Right cardiac atrium (tissue), 5 donors: Measurements from ENCODE around the gene DEFB131B. TPM values are rescaled to one million over a fixed set of nuclear protein-coding genes. Genes with fewer than 3 reads are reported as not detected.
A peak's percentile ranks its signal among the peaks of the same experiment; 100 is the strongest.
"Not testable (repeated sequence)": the region's sequence is repeated elsewhere in the genome, so short reads cannot be mapped to it uniquely, and the experiment has no call there.

Experiments
- ATAC-seq, 2 donors: fragments of 200-7000 bp; cut with Tn5 transposase; one replicate each; pipeline versions ENCODE4 v1.8.0 to v1.9.1; 2020; ENCODE audit warnings: moderate library complexity in 2 of 2, mild to moderate bottlenecking in 1 of 2
- DNase-seq, 3 donors: peaks; one replicate each; pipeline ENCODE4 v3.0.0-alpha.2; 2020
- H3K27ac ChIP-seq: one replicate; pipeline ENCODE4 v1.5.1; 2013; ENCODE audit warnings: mild to moderate bottlenecking, low read length, control low read depth, moderate library complexity
- H3K27me3 ChIP-seq: one replicate; pipeline ENCODE4 v1.6.1; 2013; ENCODE audit not compliant: control insufficient read depth, insufficient read depth
- H3K4me1 ChIP-seq: one replicate; pipeline ENCODE4 v1.6.1; 2013; ENCODE audit warnings: low read length; ENCODE audit not compliant: control insufficient read depth, insufficient read depth
- H3K4me3 ChIP-seq: one replicate; pipeline ENCODE4 v1.5.1; 2013; ENCODE audit warnings: low read length, control low read depth
- H3K9me3 ChIP-seq: one replicate; pipeline ENCODE4 v1.6.1; 2013; ENCODE audit warnings: low read length; ENCODE audit not compliant: control insufficient read depth
- WGBS: extraction: QIAGEN DNeasy Blood & Tissue Kit; methylation state at CpG from one replicate; pipeline ENCODE4 v1.1.7; 2013; 5-methylcytosine and 5-hydroxymethylcytosine counted together
- intact Hi-C, 4 donors: fragments of 100-400 bp; cut with DNase I; formaldehyde crosslinking; loops; one replicate each; pipeline versions ENCODE4 v1.11.0 to v1.14.0; 2022 to 2023
- polyA plus RNA-seq: library from polyadenylated mRNA; stranded (reverse); fragments of 200-250 nt; gene quantifications from one replicate; pipeline ENCODE4 v1.2.3, GENCODE V29; 2013
- total RNA-seq, 4 donors: library from RNA; stranded (reverse); fragmentation: NEBNext Ultra II Directional; extraction: Animal tissue kit (Norgen Biotek cat#: 25700); gene quantifications; one replicate each; pipeline ENCODE4 v1.2.1, GENCODE V29; 2021
- donor health status: healthy with polysubstance abuse.
- donor health status: DM: no; HTN: yes; CAD: no.
- donor health status: DM: no; HTN: no; CAD: no.
- donor health status: DM: no; HTN: yes; CAD: no; lungs with severe emphysema.
- donor health status: DM: yes; HTN: yes; CAD: no.

Gene DEFB131B
- total and polyA plus RNA-seq, 5 donors = not detected

DNA sequence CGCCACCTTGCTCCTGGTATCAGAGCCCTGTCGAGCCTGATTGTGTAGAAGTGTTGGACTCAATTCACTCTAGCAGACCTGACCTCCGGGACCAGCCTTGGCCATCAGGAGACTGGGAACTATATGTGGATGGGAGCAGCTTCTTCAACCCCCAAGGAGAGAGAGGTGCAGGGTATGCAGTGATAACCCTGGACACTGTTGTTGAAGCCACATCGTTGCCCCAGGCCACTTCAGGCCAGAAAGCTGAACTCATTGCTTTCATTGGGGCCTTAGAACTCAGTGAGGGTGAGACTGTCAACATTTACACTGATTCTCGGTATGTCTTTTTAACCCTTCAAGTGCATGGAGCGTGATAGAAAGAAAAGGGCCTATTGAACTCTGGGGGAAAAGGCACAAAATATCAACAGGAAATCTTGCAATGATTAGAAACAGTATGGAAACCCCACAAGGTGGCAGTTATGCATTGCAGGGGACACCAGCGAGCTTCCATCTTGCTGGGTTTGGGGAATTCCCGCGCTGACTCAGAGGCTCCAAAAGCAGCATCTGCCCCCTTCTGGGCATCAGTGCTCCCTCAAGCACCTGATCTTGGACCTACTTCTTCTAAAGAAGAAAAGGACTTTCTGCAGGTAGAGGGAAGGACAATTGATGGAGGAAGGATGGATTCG, 33.2 kb downstream of the DEFB131B start:
- H3K27me3 ChIP-seq, H3K27ac ChIP-seq, H3K9me3 ChIP-seq, intact Hi-C loops, ATAC-seq, H3K4me1 ChIP-seq, H3K4me3 ChIP-seq, DNase-seq: not testable (repeated sequence)
- 81% methylated on average over 10 of the region's 10 CpGs for WGBS

DNA sequence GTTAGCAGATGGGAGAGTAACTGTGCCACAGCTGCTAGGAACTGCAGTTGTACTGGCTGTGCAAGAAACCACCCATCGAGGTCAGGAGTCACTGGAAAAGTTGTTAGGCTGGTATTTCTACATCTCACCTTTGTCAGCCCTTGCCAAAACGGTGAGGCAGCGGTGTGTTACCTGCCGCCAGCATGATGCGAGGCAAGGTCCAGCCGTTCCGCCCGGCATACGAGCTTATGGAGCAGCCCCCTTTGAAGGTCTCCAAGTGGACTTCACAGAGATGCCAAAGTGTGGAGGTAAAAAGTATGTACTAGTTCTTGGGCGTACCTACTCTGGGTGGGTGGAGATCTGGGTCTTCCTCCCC, 33.7 kb downstream of the DEFB131B start:
- H3K4me3 ChIP-seq, H3K27ac ChIP-seq, ATAC-seq, H3K9me3 ChIP-seq, H3K27me3 ChIP-seq, intact Hi-C loops, H3K4me1 ChIP-seq, DNase-seq: not testable (repeated sequence)
- 96% methylated on average over 10 of the region's 10 CpGs for WGBS

DNA sequence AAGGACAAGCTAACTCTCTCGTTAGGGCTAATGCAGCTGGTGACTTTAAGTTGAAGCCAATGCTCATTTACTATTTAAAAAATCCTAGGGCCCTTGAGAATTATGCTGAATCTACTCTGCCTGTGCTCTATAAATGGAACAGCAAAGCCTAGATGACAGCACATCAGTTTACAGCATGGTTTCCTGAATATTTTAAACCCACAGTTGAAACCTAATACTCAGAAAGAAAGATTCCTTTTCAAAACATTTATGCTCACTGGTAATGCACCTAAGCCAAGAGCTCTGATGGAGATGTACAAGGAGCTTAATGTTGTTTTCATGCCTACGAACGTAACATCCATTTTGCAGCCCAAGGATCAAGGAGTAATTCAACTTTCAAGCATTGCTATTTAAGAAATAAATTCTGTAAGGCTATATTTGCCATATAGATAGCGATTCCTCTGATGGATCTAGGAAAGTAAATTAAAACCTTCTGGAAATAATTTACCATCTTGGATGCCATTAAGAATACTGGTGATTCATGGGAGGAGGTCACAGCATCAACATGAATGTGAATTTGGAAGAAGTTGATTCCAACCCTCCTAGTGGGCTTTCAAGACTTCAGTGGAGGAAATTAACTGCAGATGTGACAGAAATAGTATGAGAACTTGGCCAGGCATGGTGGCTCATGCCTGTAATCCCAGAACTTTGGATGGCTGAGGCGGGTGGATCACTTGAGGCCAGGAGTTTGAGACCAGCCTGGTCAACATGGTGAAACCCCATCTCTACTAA, 35.7 kb downstream of the DEFB131B start:
- 89% methylated on average over 5 of the region's 5 CpGs for WGBS
- H3K4me1 ChIP-seq = no peaks in the 10 kb centered on the region
- no peaks in the 10 kb centered on the region for H3K27me3 ChIP-seq
- intact Hi-C loops = no loop called here
- H3K27ac ChIP-seq = no peak overlapping the region
- DNase-seq = no peak
- no peaks in the 10 kb centered on the region for H3K9me3 ChIP-seq
- ATAC-seq = no peak
- no peak overlapping the region for H3K4me3 ChIP-seq

DNA sequence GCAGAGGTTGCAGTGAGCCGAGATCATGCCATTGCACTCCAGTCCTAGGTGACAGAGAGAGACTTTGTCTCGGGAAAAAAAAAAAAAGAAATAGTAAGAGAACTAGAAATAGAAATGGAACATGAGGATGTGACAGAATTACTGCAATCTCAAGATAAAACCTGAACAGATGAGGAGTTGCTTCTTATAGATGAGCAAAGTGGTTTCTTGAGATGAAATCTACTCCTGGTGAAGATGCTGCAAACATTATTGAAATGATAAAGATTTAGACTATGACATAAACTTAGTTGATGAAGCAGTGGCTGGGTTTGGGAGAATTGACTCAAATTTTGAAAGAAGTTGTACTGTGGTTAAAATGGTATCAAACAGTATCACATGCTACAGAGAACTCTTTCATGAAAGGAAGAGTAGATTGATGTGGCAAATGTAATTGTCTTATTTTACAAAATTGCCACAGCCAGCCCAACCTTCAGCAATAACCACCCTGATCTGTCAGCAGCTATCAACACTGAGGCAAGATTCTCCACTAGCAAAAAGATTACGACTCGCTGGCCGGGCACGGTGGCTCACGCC, 36.5 kb downstream of the DEFB131B start:
- ATAC-seq (no peak), DNase-seq (no peak)
- no peaks in the 10 kb centered on the region for H3K27me3 ChIP-seq
- no peaks in the 10 kb centered on the region for H3K9me3 ChIP-seq
- intact Hi-C loops = no loop called here
- H3K27ac ChIP-seq = no peak overlapping the region
- WGBS = 95% methylated on average over 7 of the region's 7 CpGs
- H3K4me1 ChIP-seq = no peaks in the 10 kb centered on the region
- no peak overlapping the region for H3K4me3 ChIP-seq

DNA sequence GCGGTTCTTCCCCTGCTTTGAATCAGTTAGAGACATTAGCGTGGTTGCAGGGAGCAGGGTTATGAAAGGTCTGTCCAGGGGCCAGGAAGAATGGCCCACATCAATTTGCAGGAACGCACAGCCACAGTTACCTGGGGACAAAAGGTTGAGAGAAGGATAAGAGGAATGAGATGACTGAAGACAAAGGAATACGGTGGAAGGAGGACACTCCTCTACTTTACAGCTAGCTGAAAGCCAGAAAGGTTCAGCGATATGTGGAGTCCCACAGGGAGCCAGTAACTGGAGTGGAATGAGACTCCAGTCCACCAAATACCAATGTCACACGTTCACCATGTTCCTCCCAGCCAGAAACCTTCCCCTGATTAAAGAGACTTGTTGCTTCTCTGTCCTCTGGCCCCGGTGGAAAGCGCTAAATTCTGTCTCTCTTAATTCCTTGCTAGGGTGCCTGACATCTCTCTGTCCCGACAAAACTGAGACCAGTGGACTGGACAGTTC, 39.4 kb downstream of the DEFB131B start:
- Histone ChIP-seq H3K4me3 (no peak overlapping the region), H3K4me1 (no peaks in the 10 kb centered on the region), H3K9me3 (no peaks in the 10 kb centered on the region), H3K27me3 (no peaks in the 10 kb centered on the region), H3K27ac (no peak overlapping the region)
- WGBS = 89% methylated on average over 9 of the region's 9 CpGs
- DNase-seq (no peak), ATAC-seq (no peak)
- intact Hi-C loops = no loop called here

DNA sequence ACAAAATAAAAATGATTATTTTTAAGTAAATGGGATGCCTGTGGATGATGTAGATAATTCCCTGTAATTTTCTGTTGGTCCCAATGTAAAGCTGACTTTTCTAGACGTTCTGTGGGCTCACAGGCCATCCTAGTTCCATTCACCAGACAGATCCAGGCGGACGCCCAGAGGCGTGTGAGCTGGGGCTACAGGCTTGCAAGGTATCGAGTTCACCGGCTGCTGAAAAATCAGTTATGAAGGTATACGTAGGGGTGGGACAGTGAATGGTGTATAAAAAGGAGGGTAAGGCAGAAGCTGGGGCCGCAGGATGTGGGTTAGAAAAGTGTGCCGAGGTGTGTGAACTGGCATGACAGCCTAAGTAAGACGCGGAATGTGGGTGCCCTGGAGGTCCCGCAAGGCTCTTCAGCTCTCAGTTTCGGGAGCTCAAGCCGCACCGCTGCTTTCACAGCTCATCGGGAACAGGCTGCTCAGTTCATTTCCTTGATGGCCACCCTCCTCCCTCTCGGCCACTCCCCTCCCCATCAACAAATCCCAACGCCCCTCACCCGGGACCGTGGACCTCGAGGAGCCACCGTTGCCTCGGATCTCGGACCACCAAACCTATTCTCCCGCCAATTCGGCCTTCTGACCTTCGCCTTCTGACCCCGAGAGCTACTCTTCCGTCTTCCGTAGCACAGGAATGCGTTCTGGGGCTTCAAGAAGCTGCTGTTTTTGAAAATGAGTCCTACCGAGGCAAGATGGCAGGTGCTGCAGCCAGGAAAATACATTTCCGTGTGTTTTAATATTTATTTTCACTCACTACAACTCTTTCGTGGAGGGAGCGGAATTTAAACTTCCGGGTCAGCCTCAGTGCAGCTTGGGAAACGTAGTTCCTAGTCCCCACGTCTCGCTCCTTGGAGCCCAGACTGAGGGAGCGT, 49.8 kb downstream of the DEFB131B start, which contains the start of gene XNDC1N:
Gene XNDC1N, minus strand, starts transcription at position 775 of the 917 bp plus-strand sequence. CDS start 5,241 bp downstream, outside the sequence.
- WGBS = under 1% methylated on average over 40 of the region's 40 CpGs
- intact Hi-C loops = no loop called here
- Histone ChIP-seq H3K9me3 (no peaks in the 10 kb centered on the region), H3K4me3 (peak within 1 kb of the TSS; percentile 88), H3K27me3 (no peaks in the 10 kb centered on the region), H3K27ac (peak within 1 kb of the TSS; percentile 81), H3K4me1 (peaks cover 8% of the 10 kb centered on the region)
- ATAC-seq = peak; percentile 93 to 94
- peak; percentile 46 to 78 (median 76) for DNase-seq

DNA sequence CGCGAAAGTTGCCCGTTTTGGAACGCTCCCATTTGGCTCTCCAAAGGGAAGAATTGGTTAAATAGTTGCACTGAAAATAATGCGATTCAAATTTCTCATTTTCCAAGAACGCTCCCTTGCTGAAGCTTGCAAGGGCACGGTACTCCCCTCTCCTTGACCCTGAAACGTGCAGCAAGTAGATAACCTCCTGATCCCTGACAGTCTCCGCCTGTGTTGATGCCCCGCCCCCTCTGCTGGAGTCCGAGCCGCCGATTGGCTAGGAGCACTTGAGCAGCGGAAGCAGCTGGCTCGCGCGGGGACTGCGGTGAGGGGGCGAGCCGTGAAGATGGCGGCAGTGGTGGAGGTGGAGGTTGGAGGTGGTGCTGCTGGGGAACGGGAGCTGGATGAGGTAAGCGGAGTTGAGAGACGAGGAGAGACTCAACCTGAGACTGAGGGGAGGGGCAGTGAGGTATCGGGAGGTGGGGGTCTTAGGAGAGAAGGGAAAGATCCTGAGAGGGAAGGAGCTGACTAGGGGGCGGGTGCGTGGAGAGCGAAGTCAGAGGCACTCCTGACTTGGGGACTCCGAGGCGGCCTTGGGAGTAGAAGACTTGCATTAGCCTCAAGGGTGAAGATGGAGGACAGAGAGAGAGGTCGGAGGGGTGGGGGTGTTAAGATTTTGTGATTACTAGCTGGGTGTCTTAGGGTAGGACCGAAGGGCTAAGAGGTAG, 50.6 kb downstream of the DEFB131B start, which contains the start of gene RNF121:
Gene RNF121, plus strand, starts transcription at position 310 of the 707 bp plus-strand sequence. Its CDS starts 16 bp downstream, at position 326.
- H3K9me3 ChIP-seq = no peaks in the 10 kb centered on the region
- no peaks in the 10 kb centered on the region for H3K27me3 ChIP-seq
- peak; percentile 98 to 99 (median 99) for DNase-seq
- H3K4me3 ChIP-seq = peak within 1 kb of the TSS; percentile 88
- WGBS = under 1% methylated on average over 32 of the region's 32 CpGs
- intact Hi-C loops = no loop called here
- H3K4me1 ChIP-seq = peaks cover 8% of the 10 kb centered on the region
- ATAC-seq = peak; percentile 99
- H3K27ac ChIP-seq = peak within 1 kb of the TSS; percentile 81

DNA sequence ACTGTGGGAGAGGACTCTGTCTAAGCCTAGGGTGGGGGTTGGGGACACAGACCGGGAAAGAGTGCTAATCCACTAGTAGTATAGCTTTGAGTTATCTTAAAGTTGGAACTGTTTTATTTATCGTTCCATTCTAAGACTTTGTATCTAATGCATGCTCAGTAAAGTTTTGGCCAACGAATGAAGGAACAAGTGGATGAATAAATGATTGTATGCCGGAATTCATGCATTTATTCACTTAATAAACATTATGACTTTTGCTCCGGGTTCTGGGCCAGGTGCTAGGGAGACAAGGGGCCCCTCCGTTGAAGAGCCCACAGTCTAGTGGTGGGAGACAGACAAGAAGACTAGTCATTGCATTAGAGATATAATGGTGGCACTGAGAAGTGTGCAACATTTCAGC, 51.2 kb downstream of the DEFB131B start:
- Histone ChIP-seq H3K27me3 (no peaks in the 10 kb centered on the region), H3K9me3 (no peaks in the 10 kb centered on the region), H3K4me1 (peaks cover 8% of the 10 kb centered on the region), H3K27ac (no peak overlapping the region), H3K4me3 (peak overlapping the region; percentile 88)
- DNase-seq (no peak), ATAC-seq (no peak)
- 6% methylated on average over 6 of the region's 6 CpGs for WGBS
- intact Hi-C loops = no loop called here

DNA sequence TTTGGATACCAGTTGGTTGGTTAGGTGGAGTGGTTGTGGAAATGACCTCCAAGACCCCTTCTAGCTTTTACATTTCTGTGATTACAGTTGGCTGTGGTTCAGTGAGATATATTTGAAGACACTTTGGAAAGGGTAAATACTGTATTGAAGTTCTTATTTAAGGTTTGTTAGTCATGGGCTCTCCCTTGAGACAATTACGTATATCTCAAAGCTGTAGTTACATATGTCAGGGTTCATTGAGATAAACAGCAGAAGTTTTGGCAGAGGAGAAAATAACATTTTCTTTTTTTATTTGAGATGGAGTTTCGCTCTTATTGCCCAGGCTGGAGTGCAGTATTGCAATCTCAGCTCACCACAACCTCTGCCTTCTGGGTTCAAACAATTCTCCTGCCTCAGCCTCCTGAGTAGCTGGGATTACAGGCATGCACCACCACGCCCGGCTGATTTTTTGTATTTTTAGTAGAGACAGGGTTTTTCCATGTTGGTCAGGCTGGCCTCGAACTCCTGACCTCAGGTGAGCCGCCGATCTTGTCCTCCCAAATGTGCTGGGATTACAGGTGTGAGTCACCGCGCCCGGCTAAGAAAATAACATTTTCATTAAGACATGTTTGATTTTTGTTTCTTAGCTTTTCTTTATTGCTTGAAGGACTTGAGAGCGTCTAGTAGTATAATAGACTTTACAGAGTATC, 52.4 kb downstream of the DEFB131B start:
- Histone ChIP-seq H3K27ac (no peak overlapping the region), H3K9me3 (no peaks in the 10 kb centered on the region), H3K27me3 (no peaks in the 10 kb centered on the region), H3K4me3 (no peak overlapping the region), H3K4me1 (peaks cover 8% of the 10 kb centered on the region)
- ATAC-seq (no peak), DNase-seq (no peak)
- 71% methylated on average over 11 of the region's 11 CpGs for WGBS
- intact Hi-C loops = no loop called here
